SU-DHL-6 (cell line): ENCODE data around the gene HDAC10.

ENCODE experiments used
- EZH2phosphoT487 ChIP-seq: fragments of 200-600 bp; sonication (generic), shearing (Covaris generic); conservative IDR thresholded peaks from 2 replicates; pipeline ENCODE4 v1.6.1; 2018; ENCODE audit warnings: mild to moderate bottlenecking, antibody characterized with exemption, low read length, moderate library complexity, mixed read lengths
- TF ChIP-seq, protein P1 (sequence below): fragments of 200-600 bp; sonication (generic); IDR thresholded peaks from one replicate; pipeline ENCODE4 v1.5.1; 2017; ENCODE audit warnings: antibody characterized with exemption, mild to moderate bottlenecking, low read length, moderate library complexity; ENCODE audit not compliant: insufficient read depth, poor library complexity, severe bottlenecking

DNA sequence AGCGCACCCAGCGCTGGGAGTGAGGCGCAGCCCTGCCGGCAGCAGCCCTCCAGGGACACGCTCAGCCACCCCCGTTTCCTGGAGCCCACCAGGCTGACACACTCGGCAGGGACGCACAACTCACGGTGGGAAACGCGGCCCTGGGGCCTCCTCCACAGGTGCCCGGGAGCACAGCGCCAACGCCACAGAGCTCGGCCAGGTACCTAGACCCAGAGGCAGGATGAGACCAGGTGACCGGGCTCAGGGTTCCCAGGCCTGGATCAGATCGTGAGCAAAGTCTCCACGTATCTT, 24.2 kb downstream of the HDAC10 start:
- TF ChIP-seq, protein P1, sequence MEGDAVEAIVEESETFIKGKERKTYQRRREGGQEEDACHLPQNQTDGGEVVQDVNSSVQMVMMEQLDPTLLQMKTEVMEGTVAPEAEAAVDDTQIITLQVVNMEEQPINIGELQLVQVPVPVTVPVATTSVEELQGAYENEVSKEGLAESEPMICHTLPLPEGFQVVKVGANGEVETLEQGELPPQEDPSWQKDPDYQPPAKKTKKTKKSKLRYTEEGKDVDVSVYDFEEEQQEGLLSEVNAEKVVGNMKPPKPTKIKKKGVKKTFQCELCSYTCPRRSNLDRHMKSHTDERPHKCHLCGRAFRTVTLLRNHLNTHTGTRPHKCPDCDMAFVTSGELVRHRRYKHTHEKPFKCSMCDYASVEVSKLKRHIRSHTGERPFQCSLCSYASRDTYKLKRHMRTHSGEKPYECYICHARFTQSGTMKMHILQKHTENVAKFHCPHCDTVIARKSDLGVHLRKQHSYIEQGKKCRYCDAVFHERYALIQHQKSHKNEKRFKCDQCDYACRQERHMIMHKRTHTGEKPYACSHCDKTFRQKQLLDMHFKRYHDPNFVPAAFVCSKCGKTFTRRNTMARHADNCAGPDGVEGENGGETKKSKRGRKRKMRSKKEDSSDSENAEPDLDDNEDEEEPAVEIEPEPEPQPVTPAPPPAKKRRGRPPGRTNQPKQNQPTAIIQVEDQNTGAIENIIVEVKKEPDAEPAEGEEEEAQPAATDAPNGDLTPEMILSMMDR = no peak
- no peak for TF ChIP-seq EZH2phosphoT487
